ENCODE measurements around the gene CDH4. TPM values are rescaled to one million over a fixed set of nuclear protein-coding genes. Genes with fewer than 3 reads are reported as not detected.

CDH4 gene
- total and polyA plus RNA-seq, 7 donors = under 0.01 to 0.06 TPM; not detected in 5

DNA sequence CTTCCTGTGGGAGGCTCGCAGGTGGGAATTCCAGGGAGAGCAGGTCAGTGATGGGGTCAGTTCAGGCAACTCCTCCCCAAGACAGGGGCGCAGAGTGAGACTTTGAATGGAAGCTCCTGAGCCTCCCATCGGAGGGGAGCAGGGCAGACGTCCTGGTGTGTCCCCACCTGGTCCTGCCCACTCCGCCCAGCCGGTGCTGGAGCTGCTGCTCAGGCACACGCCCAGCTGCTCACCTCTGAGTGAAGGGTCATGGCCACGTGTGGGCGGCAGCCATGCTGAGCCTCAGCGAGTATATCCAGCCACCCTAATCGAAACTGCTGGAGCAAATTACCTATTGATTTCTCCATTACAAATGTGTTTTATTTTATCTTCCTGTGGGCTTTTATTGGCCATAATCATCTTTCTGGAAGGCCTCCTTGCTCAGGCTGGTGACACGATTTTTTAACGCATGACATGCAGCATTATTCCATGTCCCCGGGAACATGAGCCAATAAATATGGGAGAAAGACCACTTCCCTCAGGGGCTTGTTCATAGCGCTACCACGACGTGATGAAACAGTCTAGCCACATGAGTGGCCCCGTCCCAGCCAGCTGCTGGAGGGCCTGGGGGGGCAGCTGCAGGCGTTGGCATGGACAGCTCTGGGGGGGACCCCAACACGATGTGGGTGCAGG is 665.5 kb downstream of the CDH4 start:
- H3K4me1 ChIP-seq = no peaks in the 10 kb centered on the region
- WGBS, 2 donors = 45 to 79% methylated on average over 20 of the region's 20 CpGs
- H3K27me3 ChIP-seq = peaks cover 0 to 4% (median 0%) of the 10 kb centered on the region in 3 donors
- H3K9me3 ChIP-seq = no peaks in the 10 kb centered on the region
- no peak overlapping the region for H3K27ac ChIP-seq
- intact Hi-C loops (cut with DNase I) = no loop called here
- no peak for TF ChIP-seq POLR2A (IDR thresholded peaks at IDR 0.05)
- no peak for TF ChIP-seq EP300 (IDR thresholded peaks at IDR 0.05)
- TF ChIP-seq, protein P1, sequence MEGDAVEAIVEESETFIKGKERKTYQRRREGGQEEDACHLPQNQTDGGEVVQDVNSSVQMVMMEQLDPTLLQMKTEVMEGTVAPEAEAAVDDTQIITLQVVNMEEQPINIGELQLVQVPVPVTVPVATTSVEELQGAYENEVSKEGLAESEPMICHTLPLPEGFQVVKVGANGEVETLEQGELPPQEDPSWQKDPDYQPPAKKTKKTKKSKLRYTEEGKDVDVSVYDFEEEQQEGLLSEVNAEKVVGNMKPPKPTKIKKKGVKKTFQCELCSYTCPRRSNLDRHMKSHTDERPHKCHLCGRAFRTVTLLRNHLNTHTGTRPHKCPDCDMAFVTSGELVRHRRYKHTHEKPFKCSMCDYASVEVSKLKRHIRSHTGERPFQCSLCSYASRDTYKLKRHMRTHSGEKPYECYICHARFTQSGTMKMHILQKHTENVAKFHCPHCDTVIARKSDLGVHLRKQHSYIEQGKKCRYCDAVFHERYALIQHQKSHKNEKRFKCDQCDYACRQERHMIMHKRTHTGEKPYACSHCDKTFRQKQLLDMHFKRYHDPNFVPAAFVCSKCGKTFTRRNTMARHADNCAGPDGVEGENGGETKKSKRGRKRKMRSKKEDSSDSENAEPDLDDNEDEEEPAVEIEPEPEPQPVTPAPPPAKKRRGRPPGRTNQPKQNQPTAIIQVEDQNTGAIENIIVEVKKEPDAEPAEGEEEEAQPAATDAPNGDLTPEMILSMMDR (IDR thresholded peaks at IDR 0.05) = no peak
- TF ChIP-seq POLR2AphosphoS5 (IDR thresholded peaks at IDR 0.05) = no peak
- no peak for DNase-seq
- H3K36me3 ChIP-seq = no peaks in the 10 kb centered on the region
- H3K4me3 ChIP-seq = no peak overlapping the region

GRCh38 chr20:61918548-61918947 is 666.5 kb downstream of the CDH4 start:
- no peaks in the 10 kb centered on the region for H3K36me3 ChIP-seq
- TF ChIP-seq EP300 (IDR thresholded peaks at IDR 0.05) (no peak), POLR2AphosphoS5 (IDR thresholded peaks at IDR 0.05) (no peak), POLR2A (IDR thresholded peaks at IDR 0.05) (no peak)
- TF ChIP-seq, protein P1 (IDR thresholded peaks at IDR 0.05) = no peak
- DNase-seq = no peak
- H3K27me3 ChIP-seq = peaks cover 0 to 4% (median 0%) of the 10 kb centered on the region in 3 donors
- no peaks in the 10 kb centered on the region for H3K9me3 ChIP-seq
- no peak overlapping the region for H3K27ac ChIP-seq
- WGBS, 2 donors = 89 to 92% methylated on average over 12 of the region's 12 CpGs
- intact Hi-C loops (cut with DNase I) = no loop called here
- no peak overlapping the region for H3K4me3 ChIP-seq
- H3K4me1 ChIP-seq = no peaks in the 10 kb centered on the region

DNA sequence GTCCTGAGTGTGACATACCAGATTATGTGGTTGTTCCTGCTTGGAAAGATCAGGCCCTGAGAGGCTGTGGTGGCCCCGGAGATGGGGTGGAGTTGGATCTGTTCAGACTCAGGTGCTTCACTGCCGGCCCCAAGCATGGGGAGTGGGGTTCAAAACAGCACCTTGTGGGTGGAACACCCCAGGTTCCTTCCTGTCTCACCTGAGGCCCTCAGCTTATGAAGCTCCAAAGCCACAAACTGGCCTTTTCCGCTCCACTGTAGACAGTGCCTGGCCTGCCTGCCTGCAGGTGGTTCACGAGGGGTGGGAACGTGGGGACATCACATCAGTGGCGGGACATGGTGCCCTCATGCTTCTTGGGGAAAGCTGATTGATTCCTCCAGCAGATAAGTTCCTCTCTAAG is 667.2 kb downstream of the CDH4 start:
- Histone ChIP-seq H3K4me3 (no peak overlapping the region), H3K27ac (no peak overlapping the region), H3K36me3 (no peaks in the 10 kb centered on the region), H3K27me3 (peaks cover 0 to 8% (median under 1%) of the 10 kb centered on the region in 3 donors), H3K4me1 (no peaks in the 10 kb centered on the region), H3K9me3 (no peaks in the 10 kb centered on the region)
- WGBS, 2 donors = 92% methylated on average over 6 of the region's 6 CpGs
- DNase-seq = no peak
- intact Hi-C loops (cut with DNase I) = no loop called here
- TF ChIP-seq EP300 (IDR thresholded peaks at IDR 0.05) (no peak), POLR2AphosphoS5 (IDR thresholded peaks at IDR 0.05) (no peak), POLR2A (IDR thresholded peaks at IDR 0.05) (no peak)
- TF ChIP-seq, protein P1 (IDR thresholded peaks at IDR 0.05) = no peak

- no peaks in the 10 kb centered on the region for H3K36me3 ChIP-seq
- H3K27me3 ChIP-seq = peaks cover 0 to 13% (median 7%) of the 10 kb centered on the region in 3 donors
- H3K4me1 ChIP-seq = no peaks in the 10 kb centered on the region
- TF ChIP-seq POLR2AphosphoS5 (IDR thresholded peaks at IDR 0.05) = no peak
- no peak for TF ChIP-seq EP300 (IDR thresholded peaks at IDR 0.05)
- no peak for TF ChIP-seq POLR2A (IDR thresholded peaks at IDR 0.05)
- TF ChIP-seq, protein P1 (IDR thresholded peaks at IDR 0.05) = no peak
- 88 to 89% methylated on average over 42 of the region's 42 CpGs for WGBS, 2 donors
- no peak overlapping the region for H3K27ac ChIP-seq
- DNase-seq = no peak
- intact Hi-C loops (cut with DNase I) = no loop called here
- H3K4me3 ChIP-seq = no peak overlapping the region
- no peaks in the 10 kb centered on the region for H3K9me3 ChIP-seq
Observed at GRCh38 chr20:61919675-61920365, 667.8 kb downstream of the CDH4 start.

Measured in sigmoid colon (tissue), 7 donors.